ENCODE measurements around the gene CHRNB4. TPM values are rescaled to one million over a fixed set of nuclear protein-coding genes. Genes with fewer than 3 reads are reported as not detected.

CHRNB4 gene
- total and polyA plus RNA-seq, 2 of the 8 experiments (the other 6 are each of a cell fraction or from before 2014, with no cell fraction given): 2.4 to 4.5 TPM

- Histone ChIP-seq H2BK120ac (replicated peaks; ENCODE audit: low read depth, low read length) (no peak overlapping the region), H3K4me3 (ENCODE audit: extremely low read depth in 1 of 4, insufficient read depth in 2 of 4, low read depth in 3 of 4, low read length in 4 of 4) (no peak overlapping the region), H3K18ac (ENCODE audit: extremely low read depth, low read length) (no peak overlapping the region), H3K4ac (replicated peaks; ENCODE audit: insufficient read length, low read depth, low read length) (no peak overlapping the region), H3K79me2 (ENCODE audit: control insufficient read depth in 1 of 2, insufficient read depth in 2 of 2, low read length in 2 of 2) (no peaks in the 10 kb centered on the region), H3K79me1 (ENCODE audit: low read depth, low read length) (no peaks in the 10 kb centered on the region), H2BK12ac (ENCODE audit: low read depth, low read length) (no peak overlapping the region), H3K14ac (ENCODE audit: insufficient read length) (no peak overlapping the region), H3K36me3 (ENCODE audit: control insufficient read depth in 2 of 4, insufficient read depth in 4 of 4, low read length in 3 of 4) (no peaks in the 10 kb centered on the region), H4K20me1 (replicated peaks in 1 of 2; ENCODE audit: control insufficient read depth in 1 of 2, insufficient read depth in 2 of 2, low read length in 2 of 2) (no peaks in the 10 kb centered on the region), H2AK5ac (ENCODE audit: low read depth, low read length) (no peak overlapping the region), H2BK20ac (ENCODE audit: low read length) (no peak overlapping the region), H3K23me2 (ENCODE audit: low read depth, low read length) (no peaks in the 10 kb centered on the region), H2BK15ac (ENCODE audit: low read length) (no peak overlapping the region; the same call in 1 of the 2 replicates), H3K56ac (replicated peaks; ENCODE audit: insufficient read length, low read depth, low read length) (no peak overlapping the region), H2AFZ (ENCODE audit: low read length) (peak overlapping the region; percentile 66; the same call in 1 of the 2 replicates), H3K4me1 (replicated peaks in 1 of 4; ENCODE audit: control insufficient read depth in 3 of 4, insufficient read depth in 4 of 4, low read length in 3 of 4) (peaks cover 9 to 18% (median 16%) of the 10 kb centered on the region in 4 experiments), H3K27me3 (replicated peaks in 1 of 4; ENCODE audit: control insufficient read depth in 3 of 4, extremely low read depth in 1 of 4, insufficient read depth in 3 of 4, low read length in 3 of 4) (no peaks in the 10 kb centered on the region), H3K9ac (replicated peaks in 1 of 4; ENCODE audit: extremely low read depth in 1 of 4, low read depth in 3 of 4, low read length in 3 of 4) (peak overlapping the region in 1 of 4 experiments; percentile 32; a peak in 2 of 7 replicates), H3K9me3 (ENCODE audit: insufficient read depth in 2 of 2, low read depth in 1 of 2, low read length in 1 of 2) (no peaks in the 10 kb centered on the region), H3K27ac (ENCODE audit: low read depth, low read length) (no peak overlapping the region), H3K4me2 (ENCODE audit: insufficient read depth in 1 of 2, low read depth in 2 of 2, low read length in 2 of 2) (peak overlapping the region; percentile 4 to 25; a peak in 1 of 4 replicates), H4K91ac (replicated peaks; ENCODE audit: insufficient read length, low read length) (no peak overlapping the region), H3K23ac (ENCODE audit: insufficient read length) (no peak overlapping the region), H4K8ac (ENCODE audit: extremely low read depth, insufficient read depth, low read length) (no peak overlapping the region), H2BK5ac (ENCODE audit: low read depth, low read length) (no peak overlapping the region), H4K5ac (ENCODE audit: insufficient read length, low read depth, low read length) (no peak overlapping the region)
- POLR2A ChIA-PET (ENCODE audit: partially characterized antibody): interaction anchor here (0.5 to 1.3 kb wide), 2 partner anchors 8 to 517 kb away, joined by 3 read pairs; no protein-coding TSS in a partner anchor
- DNase-seq (ENCODE audit: low read depth in 1 of 2, low spot score in 2 of 2): peak in 1 of 2 experiments; percentile 50
- WGBS, 2 experiments (ENCODE audit: extremely low coverage in 1 of 2, insufficient coverage in 1 of 2, insufficient read length in 1 of 2, insufficient replicate concordance in 2 of 2, low coverage in 1 of 2, low lambda C conversion rate in 2 of 2, missing lambda C conversion rate in 1 of 2): 40% methylated on average over 8 of the region's 8 CpGs; no CpG with 5 or more reads in 1 of the 2 experiments
- no peak for FAIRE-seq
- CTCF ChIA-PET (ENCODE audit: partially characterized antibody): interaction anchor here (0.6 to 4.8 kb wide), 15 partner anchors 11 to 248 kb away, joined by 3 to 31 read pairs (median 4); no protein-coding TSS in a partner anchor
- TF ChIP-seq NANOG (IDR thresholded peaks at IDR 0.05; ENCODE audit: insufficient read depth, low read depth, low read length, poor library complexity, severe bottlenecking) (no peak), TBP (IDR thresholded peaks at IDR 0.05; ENCODE audit: low read depth, low read length) (no peak), SP4 (IDR thresholded peaks at IDR 0.05; ENCODE audit: low read length) (no peak), RXRA (IDR thresholded peaks at IDR 0.05; ENCODE audit: insufficient read depth, low read depth, low read length) (no peak), ATF2 (IDR thresholded peaks at IDR 0.05; ENCODE audit: low read length) (no peak), CEBPB (IDR thresholded peaks at IDR 0.05; ENCODE audit: low read depth, low read length) (no peak), TCF12 (IDR thresholded peaks at IDR 0.05; ENCODE audit: low read depth, low read length) (no peak), GTF2F1 (IDR thresholded peaks at IDR 0.05; ENCODE audit: borderline replicate concordance, low read depth, low read length) (no peak), SP1 (IDR thresholded peaks at IDR 0.05; ENCODE audit: low read depth, low read length) (no peak), ASH2L (IDR thresholded peaks at IDR 0.05; ENCODE audit: low read length) (no peak)
Observed at GRCh38 chr15:78685159-78685921, 44.3 kb upstream of the CHRNB4 start.
